Activated T-cell treated with anti-CD3 and anti-CD28 coated beads, Interleukin-2, amount 50 U/mL, for 24 hours (primary cell): Measurements from ENCODE around the gene TTC21B.

Experiments
- DNase-seq: peaks from one replicate; pipeline ENCODE4 v3.0.0-alpha.2; 2020
- H3K27ac Mint-ChIP-seq: 2 replicates; pipeline ENCODE4 v1.8.0; 2020; ENCODE audit warnings: mild to moderate bottlenecking, mixed read lengths
- H3K27me3 Mint-ChIP-seq: 2 replicates; pipeline ENCODE4 v1.8.0; 2020; ENCODE audit warnings: mixed read lengths
- H3K36me3 Mint-ChIP-seq: 2 replicates; pipeline ENCODE4 v1.8.0; 2020; ENCODE audit warnings: low read depth, mixed read lengths
- H3K4me1 Mint-ChIP-seq: 2 replicates; pipeline ENCODE4 v1.8.0; 2020; ENCODE audit warnings: low read depth, mixed read lengths
- H3K4me3 Mint-ChIP-seq: 2 replicates; pipeline ENCODE4 v1.8.0; 2020; ENCODE audit warnings: mild to moderate bottlenecking, moderate library complexity, mixed read lengths
- H3K9me3 Mint-ChIP-seq: 2 replicates; pipeline ENCODE4 v1.8.0; 2020; ENCODE audit warnings: mixed read lengths

TTC21B gene

DNA sequence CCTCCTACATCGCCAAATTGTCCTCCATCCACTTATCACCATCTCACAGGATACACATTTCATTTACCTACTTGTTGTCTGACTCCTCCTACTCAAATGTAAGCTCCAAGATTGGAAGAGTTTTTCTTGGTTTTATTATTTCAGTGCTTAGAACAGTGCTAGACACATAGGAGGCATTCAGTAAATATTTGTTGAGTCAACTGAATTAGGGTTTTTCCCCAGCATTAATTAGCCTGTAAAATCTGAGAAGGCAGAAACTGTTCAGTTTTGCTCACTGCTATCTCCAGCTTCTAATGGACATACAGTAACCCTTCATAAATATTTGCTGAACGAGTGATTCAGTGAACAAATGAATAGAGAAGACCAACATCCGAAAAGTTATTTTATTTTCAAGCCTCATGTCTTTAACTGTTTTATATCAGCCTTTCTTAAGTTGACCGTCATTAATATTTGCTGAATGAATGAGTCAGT is 800 bp downstream of the TTC21B start:
- Mint-ChIP-seq H3K4me1 (peaks cover 28% of the 10 kb centered on the region), H3K9me3 (no peaks in the 10 kb centered on the region), H3K36me3 (peaks cover 19% of the 10 kb centered on the region), H3K27me3 (no peaks in the 10 kb centered on the region), H3K27ac (no peak overlapping the region), H3K4me3 (no peak overlapping the region)
- no peak for DNase-seq

- no peak for DNase-seq
Measured at GRCh38 chr2:165952085-165952484, 1.5 kb downstream of the TTC21B start.

GRCh38 chr2:165950438-165950837 is 3.1 kb downstream of the TTC21B start:
- H3K27me3 Mint-ChIP-seq = no peaks in the 10 kb centered on the region
- no peaks in the 10 kb centered on the region for H3K9me3 Mint-ChIP-seq
- no peak overlapping the region for H3K4me3 Mint-ChIP-seq
- no peak for DNase-seq
- peaks cover 32% of the 10 kb centered on the region for H3K36me3 Mint-ChIP-seq
- no peak overlapping the region for H3K27ac Mint-ChIP-seq
- H3K4me1 Mint-ChIP-seq = peaks cover 27% of the 10 kb centered on the region

More at GRCh38 chr2:165952085-165952484, 1.5 kb downstream of the TTC21B start:
- H3K4me3 Mint-ChIP-seq = no peak overlapping the region
- peaks cover 31% of the 10 kb centered on the region for H3K4me1 Mint-ChIP-seq
- no peaks in the 10 kb centered on the region for H3K27me3 Mint-ChIP-seq
- H3K27ac Mint-ChIP-seq = no peak overlapping the region
- peaks cover 25% of the 10 kb centered on the region for H3K36me3 Mint-ChIP-seq
- no peaks in the 10 kb centered on the region for H3K9me3 Mint-ChIP-seq

DNA sequence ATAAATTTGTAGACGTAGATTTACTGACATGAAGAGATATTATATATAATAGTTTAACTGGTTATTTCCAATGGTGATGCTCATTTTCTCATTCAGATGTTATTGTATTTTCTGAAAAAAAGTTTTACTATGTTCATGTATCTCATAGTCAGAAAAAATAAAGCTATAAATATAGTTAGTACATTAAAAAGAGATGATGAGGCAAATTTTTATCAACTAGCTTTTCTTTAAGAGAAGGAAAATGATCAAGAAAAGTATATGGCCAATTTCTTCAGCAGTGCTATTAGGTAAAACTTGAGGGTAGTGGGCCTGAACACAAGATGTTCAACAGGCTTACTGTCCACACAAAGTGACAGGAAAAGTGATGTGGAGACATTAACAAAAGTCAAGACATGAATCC is 11.7 kb downstream of the TTC21B start:
- Mint-ChIP-seq H3K27me3 (no peaks in the 10 kb centered on the region), H3K4me1 (peaks cover 9% of the 10 kb centered on the region), H3K27ac (no peak overlapping the region), H3K4me3 (no peak overlapping the region), H3K36me3 (peaks cover 82% of the 10 kb centered on the region), H3K9me3 (no peaks in the 10 kb centered on the region)
- no peak for DNase-seq

DNA sequence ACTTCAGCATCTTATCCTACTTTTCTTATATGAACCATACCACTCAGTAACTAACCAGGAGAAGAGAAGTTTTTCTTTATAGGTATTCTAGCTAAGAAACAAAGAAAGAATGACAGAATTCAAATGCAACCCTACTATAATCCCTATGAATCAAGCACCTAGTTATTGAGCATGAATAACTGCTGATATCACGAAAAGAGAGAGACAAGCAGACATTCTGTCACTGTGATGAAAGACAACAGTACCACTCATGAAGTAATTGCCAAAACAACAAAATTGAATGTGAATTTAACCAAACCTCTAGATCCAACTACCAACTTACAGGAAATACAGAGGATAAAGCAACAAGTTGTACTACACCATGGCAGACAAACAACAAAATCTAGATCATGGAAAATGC is 15.3 kb downstream of the TTC21B start:
- Mint-ChIP-seq H3K4me3 (no peak overlapping the region), H3K9me3 (no peaks in the 10 kb centered on the region), H3K36me3 (peaks cover 90% of the 10 kb centered on the region), H3K4me1 (peaks cover 9% of the 10 kb centered on the region), H3K27ac (no peak overlapping the region), H3K27me3 (no peaks in the 10 kb centered on the region)
- DNase-seq = no peak

- Mint-ChIP-seq H3K27me3 (no peaks in the 10 kb centered on the region), H3K36me3 (peaks cover 84% of the 10 kb centered on the region), H3K4me1 (peaks cover 8% of the 10 kb centered on the region), H3K9me3 (no peaks in the 10 kb centered on the region), H3K4me3 (no peak overlapping the region), H3K27ac (no peak overlapping the region)
- no peak for DNase-seq
Measured at GRCh38 chr2:165933211-165933910, 20.2 kb downstream of the TTC21B start.

DNA sequence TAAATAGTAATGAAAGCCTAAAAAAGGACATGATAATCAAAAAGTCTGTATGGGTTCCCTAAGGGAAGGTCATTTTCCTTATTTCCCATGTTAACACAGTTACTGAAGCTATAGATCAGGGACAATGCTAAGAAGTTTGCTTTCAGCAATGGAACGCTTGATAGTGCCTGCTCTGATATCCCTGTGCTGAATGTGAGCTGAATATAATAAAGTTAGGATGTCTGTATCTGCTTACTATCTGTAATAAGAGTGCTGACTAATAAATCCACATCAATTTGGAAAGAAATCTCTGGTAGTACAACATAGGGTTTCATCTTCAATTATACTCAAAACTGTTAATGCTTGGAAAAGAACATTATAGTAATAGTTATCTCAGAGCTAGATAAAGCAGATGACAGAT is 25.8 kb downstream of the TTC21B start:
- Mint-ChIP-seq H3K4me3 (no peak overlapping the region), H3K27ac (no peak overlapping the region), H3K9me3 (no peaks in the 10 kb centered on the region), H3K27me3 (no peaks in the 10 kb centered on the region), H3K36me3 (peaks cover 83% of the 10 kb centered on the region), H3K4me1 (no peaks in the 10 kb centered on the region)
- no peak for DNase-seq

GRCh38 chr2:165927353-165927752 is 26.2 kb downstream of the TTC21B start:
- Mint-ChIP-seq H3K4me1 (no peaks in the 10 kb centered on the region), H3K9me3 (no peaks in the 10 kb centered on the region), H3K27ac (no peak overlapping the region), H3K4me3 (no peak overlapping the region), H3K27me3 (no peaks in the 10 kb centered on the region), H3K36me3 (peaks cover 85% of the 10 kb centered on the region)
- DNase-seq = no peak

DNA sequence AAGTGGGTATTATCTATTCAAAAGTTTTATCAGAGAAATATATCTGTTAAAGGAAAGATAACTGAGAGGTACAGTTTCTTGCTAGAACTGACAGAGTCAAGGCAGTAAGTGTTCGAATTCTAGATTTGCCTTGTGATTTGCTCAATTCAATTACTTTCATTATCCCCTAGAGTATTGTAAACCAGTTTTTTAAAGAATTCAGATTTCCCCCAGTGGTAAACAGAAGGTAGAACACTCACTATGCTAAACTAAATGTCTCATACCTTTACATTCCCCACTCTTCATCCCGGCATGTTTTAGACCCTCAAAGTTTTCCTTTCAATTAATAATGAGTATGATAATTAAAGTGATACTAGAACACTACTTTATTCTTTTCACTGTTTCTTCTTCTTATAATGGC is 28.6 kb downstream of the TTC21B start:
- DNase-seq = no peak
- H3K27ac Mint-ChIP-seq = no peak overlapping the region
- peaks cover 6% of the 10 kb centered on the region for H3K4me1 Mint-ChIP-seq
- peaks cover 85% of the 10 kb centered on the region for H3K36me3 Mint-ChIP-seq
- H3K4me3 Mint-ChIP-seq = no peak overlapping the region
- H3K9me3 Mint-ChIP-seq = no peaks in the 10 kb centered on the region
- H3K27me3 Mint-ChIP-seq = no peaks in the 10 kb centered on the region

DNA sequence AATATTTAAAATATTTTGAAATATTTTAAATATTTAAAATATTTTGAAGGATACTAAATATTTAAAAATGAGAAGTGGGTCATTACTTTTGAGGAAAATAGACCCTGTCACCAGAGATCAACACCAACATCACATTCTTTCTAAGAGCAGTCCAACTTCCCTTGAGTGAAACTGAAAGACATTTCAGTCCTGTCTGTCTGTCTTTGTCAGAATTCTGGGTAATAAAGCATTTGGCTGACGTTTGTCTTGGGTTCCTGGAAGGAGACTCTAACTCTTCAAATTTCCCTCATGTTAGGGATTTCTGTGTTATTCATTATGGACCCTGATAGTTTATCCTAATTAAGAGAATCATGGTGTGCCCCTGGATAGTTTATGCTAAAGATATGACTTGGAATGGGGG is 32.8 kb downstream of the TTC21B start:
- Mint-ChIP-seq H3K4me1 (peaks cover 6% of the 10 kb centered on the region), H3K27ac (peak overlapping the region; percentile 73), H3K9me3 (no peaks in the 10 kb centered on the region), H3K36me3 (peaks cover 81% of the 10 kb centered on the region), H3K4me3 (no peak overlapping the region), H3K27me3 (no peaks in the 10 kb centered on the region)
- no peak for DNase-seq

- DNase-seq = no peak
- no peaks in the 10 kb centered on the region for H3K27me3 Mint-ChIP-seq
- H3K36me3 Mint-ChIP-seq = peaks cover 78% of the 10 kb centered on the region
- no peak overlapping the region for H3K27ac Mint-ChIP-seq
- no peak overlapping the region for H3K4me3 Mint-ChIP-seq
- H3K4me1 Mint-ChIP-seq = no peaks in the 10 kb centered on the region
- H3K9me3 Mint-ChIP-seq = no peaks in the 10 kb centered on the region
Measured at GRCh38 chr2:165913636-165914035, 39.9 kb downstream of the TTC21B start.

GRCh38 chr2:165911981-165912380 is 41.6 kb downstream of the TTC21B start:
- Mint-ChIP-seq H3K36me3 (peaks cover 76% of the 10 kb centered on the region), H3K27me3 (no peaks in the 10 kb centered on the region), H3K4me1 (no peaks in the 10 kb centered on the region), H3K27ac (no peak overlapping the region), H3K9me3 (no peaks in the 10 kb centered on the region), H3K4me3 (no peak overlapping the region)
- no peak for DNase-seq

- H3K4me1 Mint-ChIP-seq = no peaks in the 10 kb centered on the region
- no peaks in the 10 kb centered on the region for H3K9me3 Mint-ChIP-seq
- H3K36me3 Mint-ChIP-seq = peaks cover 74% of the 10 kb centered on the region
- H3K4me3 Mint-ChIP-seq = no peak overlapping the region
- H3K27ac Mint-ChIP-seq = no peak overlapping the region
- no peaks in the 10 kb centered on the region for H3K27me3 Mint-ChIP-seq
- DNase-seq = no peak
Measured at GRCh38 chr2:165911231-165911630, 42.3 kb downstream of the TTC21B start.

- Mint-ChIP-seq H3K4me3 (no peak overlapping the region), H3K27ac (no peak overlapping the region), H3K36me3 (peaks cover 74% of the 10 kb centered on the region), H3K27me3 (no peaks in the 10 kb centered on the region), H3K9me3 (no peaks in the 10 kb centered on the region), H3K4me1 (no peaks in the 10 kb centered on the region)
- DNase-seq = no peak
Measured at GRCh38 chr2:165909466-165909865, 44.1 kb downstream of the TTC21B start.

DNA sequence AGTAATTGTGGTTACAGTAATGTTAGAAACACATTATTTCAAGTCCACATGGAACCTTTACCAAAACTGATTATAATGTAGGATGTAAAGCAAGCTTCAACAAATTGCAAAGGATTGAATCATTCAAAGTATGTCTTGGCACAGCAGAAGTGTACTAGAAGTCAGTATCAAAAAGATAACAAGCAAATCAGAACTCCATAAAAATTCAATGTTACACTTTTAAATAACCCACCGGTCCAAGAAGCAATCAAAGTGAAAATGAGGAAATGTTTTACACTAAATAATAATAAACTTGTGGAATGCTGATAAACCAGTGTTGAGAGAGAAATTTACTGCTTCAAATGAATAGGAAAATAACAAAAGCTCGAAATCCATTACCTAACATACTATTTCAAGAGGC is 47.7 kb downstream of the TTC21B start:
- Mint-ChIP-seq H3K4me1 (peaks cover 10% of the 10 kb centered on the region), H3K9me3 (no peaks in the 10 kb centered on the region)

DNA sequence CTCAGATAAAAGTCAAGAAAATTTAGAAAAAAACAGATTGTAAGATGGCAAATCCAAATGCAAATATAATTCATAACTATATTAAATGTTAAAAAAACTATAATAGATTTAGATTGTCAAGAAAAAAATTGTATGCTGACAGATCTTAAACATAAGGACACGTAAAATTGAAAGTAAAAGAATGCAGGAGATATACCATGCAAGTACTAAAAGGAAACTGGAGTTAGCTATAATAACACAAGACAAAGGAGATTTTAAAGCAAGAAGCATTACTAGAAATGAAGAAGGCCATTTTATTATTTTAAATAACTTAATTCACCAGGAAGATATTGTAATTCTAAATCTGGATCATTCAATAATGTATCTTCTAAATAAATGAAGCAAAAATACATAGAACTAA is 48.3 kb downstream of the TTC21B start:
- Mint-ChIP-seq H3K4me3 (no peak overlapping the region), H3K9me3 (no peaks in the 10 kb centered on the region), H3K4me1 (peaks cover 10% of the 10 kb centered on the region), H3K27ac (no peak overlapping the region), H3K36me3 (peaks cover 74% of the 10 kb centered on the region), H3K27me3 (no peaks in the 10 kb centered on the region)
- no peak for DNase-seq

More for the DNA sequence above, 47.7 kb downstream of the TTC21B start:
- peaks cover 71% of the 10 kb centered on the region for H3K36me3 Mint-ChIP-seq
- H3K27me3 Mint-ChIP-seq = no peaks in the 10 kb centered on the region
- DNase-seq = no peak
- no peak overlapping the region for H3K27ac Mint-ChIP-seq
- H3K4me3 Mint-ChIP-seq = no peak overlapping the region
